PFSK-1 (cell line): ENCODE data around the gene BAK1.

ENCODE experiments used
- FOXP2 ChIP-seq: optimal IDR thresholded peaks from 2 replicates; pipeline ENCODE3; 2011; ENCODE audit warnings: borderline replicate concordance, control low read depth, inconsistent platforms; ENCODE audit not compliant: insufficient read depth; ENCODE audit errors: extremely low read length, extremely low read depth
- POLR2AphosphoS5 ChIP-seq: IDR thresholded peaks from 2 replicates; pipeline ENCODE4 v1.6.1; 2012; ENCODE audit warnings: low read depth, mild to moderate bottlenecking, control low read depth, low read length, moderate library complexity
- SIN3A ChIP-seq: IDR thresholded peaks from 2 replicates; pipeline ENCODE4 v1.6.1; 2012; ENCODE audit warnings: mild to moderate bottlenecking, low read length, moderate library complexity, borderline replicate concordance; ENCODE audit not compliant: insufficient read depth
- TAF1 ChIP-seq: IDR thresholded peaks from 2 replicates; pipeline ENCODE4 v1.6.1; 2012; ENCODE audit warnings: low read length, control low read depth, borderline replicate concordance; ENCODE audit not compliant: insufficient read depth
- TF ChIP-seq, protein P1 (sequence below), 2 experiments: IDR thresholded peaks; 2 replicates each; pipeline versions ENCODE4 v1.6.1 to v1.8.0; 2011 to 2012; ENCODE audit warnings: low read depth in 2 of 2, low read length in 2 of 2, control low read depth in 1 of 2, inconsistent platforms in 1 of 2, mild to moderate bottlenecking in 1 of 2, moderate library complexity in 1 of 2; ENCODE audit not compliant: insufficient read depth in 1 of 2

Gene BAK1

DNA sequence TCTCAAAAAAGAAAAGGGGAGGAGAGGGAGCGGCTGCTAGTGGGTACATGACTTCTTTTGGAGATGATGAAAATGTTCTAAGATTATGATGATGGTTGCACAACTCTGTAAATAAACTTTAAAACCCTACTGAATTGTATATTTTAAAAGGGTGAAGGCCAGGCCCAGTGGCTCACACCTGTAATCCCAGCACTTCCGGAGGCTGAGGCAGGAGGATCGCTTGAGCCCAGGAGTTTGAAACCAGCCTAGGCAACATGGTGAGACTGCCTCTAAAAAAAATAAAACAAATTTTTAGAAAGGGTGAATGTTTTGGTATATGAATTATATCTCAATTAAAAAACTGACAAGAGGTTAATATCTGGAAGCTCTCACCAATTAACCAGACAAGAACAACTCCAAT is 45.4 kb downstream of the BAK1 start:
- TF ChIP-seq POLR2AphosphoS5 (no peak), TAF1 (no peak), FOXP2 (no peak), SIN3A (no peak)
- TF ChIP-seq, protein P1, sequence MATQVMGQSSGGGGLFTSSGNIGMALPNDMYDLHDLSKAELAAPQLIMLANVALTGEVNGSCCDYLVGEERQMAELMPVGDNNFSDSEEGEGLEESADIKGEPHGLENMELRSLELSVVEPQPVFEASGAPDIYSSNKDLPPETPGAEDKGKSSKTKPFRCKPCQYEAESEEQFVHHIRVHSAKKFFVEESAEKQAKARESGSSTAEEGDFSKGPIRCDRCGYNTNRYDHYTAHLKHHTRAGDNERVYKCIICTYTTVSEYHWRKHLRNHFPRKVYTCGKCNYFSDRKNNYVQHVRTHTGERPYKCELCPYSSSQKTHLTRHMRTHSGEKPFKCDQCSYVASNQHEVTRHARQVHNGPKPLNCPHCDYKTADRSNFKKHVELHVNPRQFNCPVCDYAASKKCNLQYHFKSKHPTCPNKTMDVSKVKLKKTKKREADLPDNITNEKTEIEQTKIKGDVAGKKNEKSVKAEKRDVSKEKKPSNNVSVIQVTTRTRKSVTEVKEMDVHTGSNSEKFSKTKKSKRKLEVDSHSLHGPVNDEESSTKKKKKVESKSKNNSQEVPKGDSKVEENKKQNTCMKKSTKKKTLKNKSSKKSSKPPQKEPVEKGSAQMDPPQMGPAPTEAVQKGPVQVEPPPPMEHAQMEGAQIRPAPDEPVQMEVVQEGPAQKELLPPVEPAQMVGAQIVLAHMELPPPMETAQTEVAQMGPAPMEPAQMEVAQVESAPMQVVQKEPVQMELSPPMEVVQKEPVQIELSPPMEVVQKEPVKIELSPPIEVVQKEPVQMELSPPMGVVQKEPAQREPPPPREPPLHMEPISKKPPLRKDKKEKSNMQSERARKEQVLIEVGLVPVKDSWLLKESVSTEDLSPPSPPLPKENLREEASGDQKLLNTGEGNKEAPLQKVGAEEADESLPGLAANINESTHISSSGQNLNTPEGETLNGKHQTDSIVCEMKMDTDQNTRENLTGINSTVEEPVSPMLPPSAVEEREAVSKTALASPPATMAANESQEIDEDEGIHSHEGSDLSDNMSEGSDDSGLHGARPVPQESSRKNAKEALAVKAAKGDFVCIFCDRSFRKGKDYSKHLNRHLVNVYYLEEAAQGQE (IDR thresholded peaks at IDR 0.05; ENCODE audit: insufficient read depth in 1 of 2, low read depth in 2 of 2, low read length in 2 of 2) = no peak
